Progenitor cell of endocrine pancreas (in vitro differentiated cells): ENCODE results near the gene ZNF846. TPM values are rescaled to one million over a fixed set of nuclear protein-coding genes. Genes with fewer than 3 reads are reported as not detected.
"Not testable (repeated sequence)": the region's sequence is repeated elsewhere in the genome, so short reads cannot be mapped to it uniquely, and the experiment has no call there.

Experiments used
- DNase-seq: peaks from one replicate; pipeline ENCODE4 v3.0.0; 2021; ENCODE audit warnings: low spot score; ENCODE audit not compliant: unreplicated experiment
- H3K27ac Mint-ChIP-seq: 2 replicates; pipeline ENCODE4 v1.8.0; 2021; ENCODE audit warnings: mild to moderate bottlenecking, moderate library complexity, mixed read lengths
- H3K27me3 Mint-ChIP-seq: 2 replicates; pipeline ENCODE4 v1.8.0; 2021; ENCODE audit warnings: mixed read lengths
- H3K36me3 Mint-ChIP-seq: 2 replicates; pipeline ENCODE4 v1.8.0; 2022; ENCODE audit warnings: mixed read lengths; ENCODE audit not compliant: insufficient read depth
- H3K4me1 Mint-ChIP-seq: 2 replicates; pipeline ENCODE4 v1.8.0; 2021; ENCODE audit warnings: low read depth, mixed read lengths
- H3K4me3 Mint-ChIP-seq: 2 replicates; pipeline ENCODE4 v1.8.0; 2021; ENCODE audit warnings: low read depth, mild to moderate bottlenecking, moderate library complexity, mixed read lengths
- H3K9me3 Mint-ChIP-seq: 2 replicates; pipeline ENCODE4 v1.8.0; 2021; ENCODE audit warnings: low read depth, mixed read lengths
- CTCF ChIP-seq: fragments of 200-600 bp; sonication (generic); IDR thresholded peaks from one replicate; pipeline ENCODE4 v1.5.0; 2021; ENCODE audit warnings: antibody characterized with exemption, mild to moderate bottlenecking; ENCODE audit not compliant: unreplicated experiment
- total RNA-seq: library from RNA; stranded (reverse); gene quantifications from 2 replicates; pipeline ENCODE4 v1.2.1, GENCODE V29; 2021

Gene ZNF846
- total RNA-seq, 1 donor from 2014 or later: 33.3 TPM

- Mint-ChIP-seq H3K4me1 (peaks cover 27% of the 10 kb centered on the region), H3K4me3 (peak overlapping the region; percentile 65), H3K27me3 (no peaks in the 10 kb centered on the region), H3K36me3 (no peaks in the 10 kb centered on the region), H3K27ac (no peak overlapping the region), H3K9me3 (no peaks in the 10 kb centered on the region)
- no peak for DNase-seq
- no peak for TF ChIP-seq CTCF
These were observed 18.3 kb upstream of the ZNF846 start for GRCh38 chr19:9786819-9787218.

GRCh38 chr19:9786342-9786741 is 17.8 kb upstream of the ZNF846 start:
- peak overlapping the region; percentile 97 for H3K27ac Mint-ChIP-seq
- TF ChIP-seq CTCF: no peak
- H3K27me3 Mint-ChIP-seq: no peaks in the 10 kb centered on the region
- no peaks in the 10 kb centered on the region for H3K9me3 Mint-ChIP-seq
- DNase-seq: no peak
- peak overlapping the region; percentile 84 for H3K4me3 Mint-ChIP-seq
- no peaks in the 10 kb centered on the region for H3K36me3 Mint-ChIP-seq
- H3K4me1 Mint-ChIP-seq: peaks cover 25% of the 10 kb centered on the region

GRCh38 chr19:9785367-9786331 is 17.1 kb upstream of the ZNF846 start:
- DNase-seq: peak; percentile 96
- Mint-ChIP-seq H3K4me1 (peaks cover 25% of the 10 kb centered on the region), H3K36me3 (no peaks in the 10 kb centered on the region), H3K4me3 (peak overlapping the region; percentile 89), H3K27me3 (no peaks in the 10 kb centered on the region), H3K9me3 (no peaks in the 10 kb centered on the region), H3K27ac (peak overlapping the region; percentile 100)
- no peak for TF ChIP-seq CTCF

GRCh38 chr19:9784163-9784496 is 15.6 kb upstream of the ZNF846 start:
- Mint-ChIP-seq H3K4me1 (peaks cover 13% of the 10 kb centered on the region), H3K4me3 (peak overlapping the region; percentile 89), H3K27ac (peak overlapping the region; percentile 100)
- not testable (repeated sequence) for H3K9me3 Mint-ChIP-seq, H3K36me3 Mint-ChIP-seq, H3K27me3 Mint-ChIP-seq, DNase-seq

GRCh38 chr19:9782338-9782737 is 13.8 kb upstream of the ZNF846 start:
- Mint-ChIP-seq H3K27ac (peak overlapping the region; percentile 74), H3K4me3 (no peak overlapping the region), H3K9me3 (no peaks in the 10 kb centered on the region), H3K4me1 (peaks cover 9% of the 10 kb centered on the region), H3K27me3 (no peaks in the 10 kb centered on the region), H3K36me3 (peaks cover 6% of the 10 kb centered on the region)
- TF ChIP-seq CTCF: no peak
- no peak for DNase-seq
